ENCODE measurements around the gene NRL. TPM values are rescaled to one million over a fixed set of nuclear protein-coding genes. Genes with fewer than 3 reads are reported as not detected.
A peak's percentile ranks its signal among the peaks of the same experiment; 100 is the strongest.
"Not testable (repeated sequence)": the region's sequence is repeated elsewhere in the genome, so short reads cannot be mapped to it uniquely, and the experiment has no call there.

NRL gene
- total RNA-seq, 2 donors from 2014 or later, result 2.5 to 5.0 TPM

GRCh38 chr14:24036169-24036962 lies 78.4 kb downstream of the NRL start:
- Histone ChIP-seq H3K36me3 (no peaks in the 10 kb centered on the region), H3K27me3 (no peaks in the 10 kb centered on the region), H3K9me3 (peaks cover 0 to 11% of the 10 kb centered on the region in 2 donors), H3K27ac (peak overlapping the region; percentile 79 to 85), H3K4me3 (peak overlapping the region; percentile 53 to 55), H3K4me1 (peaks cover 0 to 4% of the 10 kb centered on the region in 2 donors)
- peak in 1 of 2 donors; percentile 85 for TF ChIP-seq CTCF (IDR thresholded peaks at IDR 0.05)
- peak; percentile 81 for DNase-seq (ENCODE audit: low spot score)

GRCh38 chr14:24035769-24036168 lies 79.0 kb downstream of the NRL start:
- H3K27me3 ChIP-seq; H3K36me3 ChIP-seq; H3K4me1 ChIP-seq; DNase-seq (ENCODE audit: low spot score): not testable (repeated sequence)
- H3K9me3 ChIP-seq, result peaks cover 0 to 11% of the 10 kb centered on the region in 2 donors
- peak overlapping the region; percentile 79 to 85 for H3K27ac ChIP-seq
- peak overlapping the region; percentile 53 to 55 for H3K4me3 ChIP-seq

GRCh38 chr14:24032727-24033418 lies 81.9 kb downstream of the NRL start:
- peak; percentile 71 for DNase-seq (ENCODE audit: low spot score)
- peaks cover 0 to 11% of the 10 kb centered on the region in 2 donors for H3K9me3 ChIP-seq
- peaks cover 0 to 4% of the 10 kb centered on the region in 2 donors for H3K4me1 ChIP-seq
- no peak for TF ChIP-seq CTCF (IDR thresholded peaks at IDR 0.05)
- no peak overlapping the region for H3K27ac ChIP-seq
- H3K27me3 ChIP-seq, result no peaks in the 10 kb centered on the region
- no peak overlapping the region for H3K4me3 ChIP-seq
- H3K36me3 ChIP-seq, result no peaks in the 10 kb centered on the region

- H3K9me3 ChIP-seq, result peaks cover 0 to 11% of the 10 kb centered on the region in 2 donors
- not testable (repeated sequence) for H3K4me1 ChIP-seq; H3K27me3 ChIP-seq; H3K4me3 ChIP-seq; H3K27ac ChIP-seq; H3K36me3 ChIP-seq; DNase-seq (ENCODE audit: low spot score)
These were observed 83.4 kb downstream of the NRL start for GRCh38 chr14:24031331-24031730.

GRCh38 chr14:24029687-24030086 lies 85.1 kb downstream of the NRL start:
- H3K9me3 ChIP-seq, result peaks cover 0 to 11% of the 10 kb centered on the region in 2 donors
- H3K4me1 ChIP-seq; H3K36me3 ChIP-seq; H3K27me3 ChIP-seq; H3K27ac ChIP-seq; H3K4me3 ChIP-seq; DNase-seq (ENCODE audit: low spot score): not testable (repeated sequence)

Small RNA genes within 50 kb of the gene (microRNA-seq; reads per million reads assigned to microRNA genes)
- gene MIR7703 (ENCODE audit: borderline number of aligned reads in 2 of 2, borderline replicate concordance in 1 of 2), result 0 reads per million in 2 donors

Other genes starting within 250 kb of the NRL start
- 10 to 100 TPM; 29.6 to 38.8 TPM for gene DHRS4, start 161.2 kb downstream of the NRL start, total RNA-seq
- 10 to 100 TPM; 10.6 to 17.6 TPM for gene DHRS4L2, start 126.0 kb downstream of the NRL start, total RNA-seq
- gene CARMIL3, start 62.9 kb downstream of the NRL start, total RNA-seq, result not detected
- gene CPNE6, start 43.4 kb downstream of the NRL start, total RNA-seq, result under 1 TPM in 1 of 2 donors, not detected in 1; 0.24 TPM
- 10 to 100 TPM in 1 of 2 donors, 1 to 10 TPM in 1; 1.8 to 10.7 TPM for gene PCK2, start 20.6 kb downstream of the NRL start, total RNA-seq
- gene DCAF11, start 172 bp downstream of the NRL start, total RNA-seq, result 10 to 100 TPM; 54.1 to 69.8 TPM
- gene FITM1, start 15.7 kb upstream of the NRL start, total RNA-seq, result 100 to 1,000 TPM in 1 of 2 donors, 10 to 100 TPM in 1; 74.3 to 180 TPM
- gene PSME1, start 21.2 kb upstream of the NRL start, total RNA-seq, result 100 to 1,000 TPM in 1 of 2 donors, 10 to 100 TPM in 1; 72.9 to 112 TPM
- gene EMC9, start 26.6 kb upstream of the NRL start, total RNA-seq, result 10 to 100 TPM in 1 of 2 donors, 1 to 10 TPM in 1; 9.9 to 16.8 TPM
- gene PSME2, start 31.7 kb upstream of the NRL start, total RNA-seq, result 10 to 100 TPM; 23.1 to 40.6 TPM
- 10 to 100 TPM; 24.1 to 47.5 TPM for gene RNF31, start 32.5 kb upstream of the NRL start, total RNA-seq
- gene IRF9, start 46.3 kb upstream of the NRL start, total RNA-seq, result 10 to 100 TPM; 29.2 to 33.1 TPM
- 1 to 10 TPM; 3.8 to 5.6 TPM for gene REC8, start 57.1 kb upstream of the NRL start, total RNA-seq
- 10 to 100 TPM; 12.1 to 15.7 TPM for gene IPO4, start 73.9 kb upstream of the NRL start, total RNA-seq
- gene TM9SF1, start 80.5 kb upstream of the NRL start, total RNA-seq, result 10 to 100 TPM; 23.5 to 42.7 TPM
- gene TSSK4, start 90.7 kb upstream of the NRL start, total RNA-seq, result not detected
- 10 to 100 TPM; 31.6 to 63.0 TPM for gene CHMP4A, start 98.5 kb upstream of the NRL start, total RNA-seq
- 10 to 100 TPM; 15.5 to 19.7 TPM for gene MDP1, start 101.1 kb upstream of the NRL start, total RNA-seq
- 100 to 1,000 TPM; 184 to 206 TPM for gene NEDD8, start 117.4 kb upstream of the NRL start, total RNA-seq
- gene GMPR2, start 118.0 kb upstream of the NRL start, total RNA-seq, result 10 to 100 TPM; 28.1 to 31.7 TPM
- 10 to 100 TPM; 28.2 to 36.3 TPM for gene TINF2, start 127.7 kb upstream of the NRL start, total RNA-seq
- 10 to 100 TPM; 11.9 to 36.9 TPM for gene TGM1, start 148.2 kb upstream of the NRL start, total RNA-seq
- gene RABGGTA, start 156.6 kb upstream of the NRL start, total RNA-seq, result 10 to 100 TPM; 21.3 to 22.2 TPM
- gene DHRS1, start 184.8 kb upstream of the NRL start, total RNA-seq, result 10 to 100 TPM; 10.1 to 13.7 TPM
- 10 to 100 TPM; 13.9 to 15.5 TPM for gene NOP9, start 184.9 kb upstream of the NRL start, total RNA-seq
- 1 to 10 TPM; 2.0 to 6.6 TPM for gene CIDEB, start 193.0 kb upstream of the NRL start, total RNA-seq
- 1 to 10 TPM in 1 of 2 donors, under 1 TPM in 1; 0.98 to 1.4 TPM for gene LTB4R2, start 195.2 kb upstream of the NRL start, total RNA-seq
- gene LTB4R, start 196.6 kb upstream of the NRL start, total RNA-seq, result 1 to 10 TPM; 1.9 to 3.0 TPM
- 10 to 100 TPM; 17.1 to 25.5 TPM for gene ADCY4, start 220.1 kb upstream of the NRL start, total RNA-seq
- 1 to 10 TPM; 1.9 to 3.8 TPM for gene RIPK3, start 225.0 kb upstream of the NRL start, total RNA-seq